ENCODE measurements around the gene ZBTB7C. TPM values are rescaled to one million over a fixed set of nuclear protein-coding genes. Genes with fewer than 3 reads are reported as not detected.
A peak's percentile ranks its signal among the peaks of the same experiment; 100 is the strongest.

Gene ZBTB7C
- total RNA-seq = 10 to 100 TPM in 5 of 6 donors, 1 to 10 TPM in 1; 6.1 to 18.1 (median 12.2) TPM

- DNase-seq (peak; percentile 46 to 91), ATAC-seq (ENCODE audit: low FRiP score in 2 of 2) (peak in 1 of 2 donors; percentile 53)
- Histone ChIP-seq H3K4me3 (peak within 1 kb of the TSS; percentile 79 to 88 (median 82)), H3K27me3 (peaks cover 0 to 10% (median 3%) of the 10 kb centered on the region in 4 donors), H3K36me3 (no peaks in the 10 kb centered on the region), H3K4me1 (peaks cover 12 to 28% (median 20%) of the 10 kb centered on the region in 4 donors), H3K27ac (peak within 1 kb of the TSS; percentile 60 to 80 (median 74)), H3K9me3 (no peaks in the 10 kb centered on the region)
- 0 to 4% methylated on average over 10 to 27 of the region's 136 CpGs for WGBS, 2 donors
- no peak for TF ChIP-seq EP300 (IDR thresholded peaks at IDR 0.05)
- TF ChIP-seq POLR2A (IDR thresholded peaks at IDR 0.05) = no peak
- no peak for TF ChIP-seq CTCF (IDR thresholded peaks at IDR 0.05)
- TF ChIP-seq POLR2AphosphoS5 (IDR thresholded peaks at IDR 0.05) = no peak
Observed at GRCh38 chr18:48408727-48409590, at the start of gene ZBTB7C. Gene ZBTB7C (minus strand): TSS chr18:48409383.

GRCh38 chr18:48456838-48457237 is 47.7 kb upstream of the ZBTB7C start:
- Histone ChIP-seq H3K4me1 (no peaks in the 10 kb centered on the region), H3K4me3 (no peak overlapping the region), H3K27me3 (no peaks in the 10 kb centered on the region), H3K36me3 (no peaks in the 10 kb centered on the region), H3K27ac (no peak overlapping the region), H3K9me3 (no peaks in the 10 kb centered on the region)
- WGBS, 2 donors = 97% methylated on average over 9 of the region's 9 CpGs
- DNase-seq (no peak), ATAC-seq (ENCODE audit: low FRiP score in 2 of 2) (no peak)
- no peak for TF ChIP-seq CTCF (IDR thresholded peaks at IDR 0.05)

- H3K9me3 ChIP-seq = no peaks in the 10 kb centered on the region
- H3K27ac ChIP-seq = no peak overlapping the region
- ATAC-seq (ENCODE audit: low FRiP score in 2 of 2) = peak in 1 of 2 donors; percentile 18
Observed at GRCh38 chr18:48455555-48456478, 46.6 kb upstream of the ZBTB7C start.

GRCh38 chr18:48454261-48454757 is 45.1 kb upstream of the ZBTB7C start:
- TF ChIP-seq CTCF (IDR thresholded peaks at IDR 0.05) (no peak), POLR2A (IDR thresholded peaks at IDR 0.05) (no peak), EP300 (IDR thresholded peaks at IDR 0.05) (no peak), POLR2AphosphoS5 (IDR thresholded peaks at IDR 0.05) (no peak)
- 29 to 63% methylated on average over 2 to 6 of the region's 6 CpGs for WGBS, 2 donors
- DNase-seq (no peak), ATAC-seq (ENCODE audit: low FRiP score in 2 of 2) (no peak)
- Histone ChIP-seq H3K36me3 (no peaks in the 10 kb centered on the region), H3K27ac (no peak overlapping the region), H3K4me1 (no peaks in the 10 kb centered on the region), H3K27me3 (no peaks in the 10 kb centered on the region), H3K9me3 (no peaks in the 10 kb centered on the region), H3K4me3 (no peak overlapping the region)

More at GRCh38 chr18:48455555-48456478, 46.6 kb upstream of the ZBTB7C start:
- 49 to 68% methylated on average over 9 to 13 of the region's 13 CpGs for WGBS, 2 donors
- no peak for DNase-seq
- H3K4me1 ChIP-seq = no peaks in the 10 kb centered on the region
- no peak for TF ChIP-seq POLR2AphosphoS5 (IDR thresholded peaks at IDR 0.05)
- no peak for TF ChIP-seq CTCF (IDR thresholded peaks at IDR 0.05)
- TF ChIP-seq EP300 (IDR thresholded peaks at IDR 0.05) = no peak
- no peak for TF ChIP-seq POLR2A (IDR thresholded peaks at IDR 0.05)
- no peaks in the 10 kb centered on the region for H3K36me3 ChIP-seq
- H3K4me3 ChIP-seq = no peak overlapping the region
- H3K27me3 ChIP-seq = no peaks in the 10 kb centered on the region
